ENCODE measurements around the gene CTRB2.

GRCh38 chr16:75246504-75247205 is 39.7 kb upstream of the CTRB2 start:
- TF ChIP-seq, protein P1, sequence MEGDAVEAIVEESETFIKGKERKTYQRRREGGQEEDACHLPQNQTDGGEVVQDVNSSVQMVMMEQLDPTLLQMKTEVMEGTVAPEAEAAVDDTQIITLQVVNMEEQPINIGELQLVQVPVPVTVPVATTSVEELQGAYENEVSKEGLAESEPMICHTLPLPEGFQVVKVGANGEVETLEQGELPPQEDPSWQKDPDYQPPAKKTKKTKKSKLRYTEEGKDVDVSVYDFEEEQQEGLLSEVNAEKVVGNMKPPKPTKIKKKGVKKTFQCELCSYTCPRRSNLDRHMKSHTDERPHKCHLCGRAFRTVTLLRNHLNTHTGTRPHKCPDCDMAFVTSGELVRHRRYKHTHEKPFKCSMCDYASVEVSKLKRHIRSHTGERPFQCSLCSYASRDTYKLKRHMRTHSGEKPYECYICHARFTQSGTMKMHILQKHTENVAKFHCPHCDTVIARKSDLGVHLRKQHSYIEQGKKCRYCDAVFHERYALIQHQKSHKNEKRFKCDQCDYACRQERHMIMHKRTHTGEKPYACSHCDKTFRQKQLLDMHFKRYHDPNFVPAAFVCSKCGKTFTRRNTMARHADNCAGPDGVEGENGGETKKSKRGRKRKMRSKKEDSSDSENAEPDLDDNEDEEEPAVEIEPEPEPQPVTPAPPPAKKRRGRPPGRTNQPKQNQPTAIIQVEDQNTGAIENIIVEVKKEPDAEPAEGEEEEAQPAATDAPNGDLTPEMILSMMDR (IDR thresholded peaks at IDR 0.05), result no peak
- TF ChIP-seq, protein P2, sequence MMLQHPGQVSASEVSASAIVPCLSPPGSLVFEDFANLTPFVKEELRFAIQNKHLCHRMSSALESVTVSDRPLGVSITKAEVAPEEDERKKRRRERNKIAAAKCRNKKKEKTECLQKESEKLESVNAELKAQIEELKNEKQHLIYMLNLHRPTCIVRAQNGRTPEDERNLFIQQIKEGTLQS (CRISPR knock-in tag; conservative IDR thresholded peaks at IDR 0.05), result no peak
- TF ChIP-seq SP1 (CRISPR knock-in tag; conservative IDR thresholded peaks at IDR 0.05), result no peak
- TF ChIP-seq, protein P3, sequence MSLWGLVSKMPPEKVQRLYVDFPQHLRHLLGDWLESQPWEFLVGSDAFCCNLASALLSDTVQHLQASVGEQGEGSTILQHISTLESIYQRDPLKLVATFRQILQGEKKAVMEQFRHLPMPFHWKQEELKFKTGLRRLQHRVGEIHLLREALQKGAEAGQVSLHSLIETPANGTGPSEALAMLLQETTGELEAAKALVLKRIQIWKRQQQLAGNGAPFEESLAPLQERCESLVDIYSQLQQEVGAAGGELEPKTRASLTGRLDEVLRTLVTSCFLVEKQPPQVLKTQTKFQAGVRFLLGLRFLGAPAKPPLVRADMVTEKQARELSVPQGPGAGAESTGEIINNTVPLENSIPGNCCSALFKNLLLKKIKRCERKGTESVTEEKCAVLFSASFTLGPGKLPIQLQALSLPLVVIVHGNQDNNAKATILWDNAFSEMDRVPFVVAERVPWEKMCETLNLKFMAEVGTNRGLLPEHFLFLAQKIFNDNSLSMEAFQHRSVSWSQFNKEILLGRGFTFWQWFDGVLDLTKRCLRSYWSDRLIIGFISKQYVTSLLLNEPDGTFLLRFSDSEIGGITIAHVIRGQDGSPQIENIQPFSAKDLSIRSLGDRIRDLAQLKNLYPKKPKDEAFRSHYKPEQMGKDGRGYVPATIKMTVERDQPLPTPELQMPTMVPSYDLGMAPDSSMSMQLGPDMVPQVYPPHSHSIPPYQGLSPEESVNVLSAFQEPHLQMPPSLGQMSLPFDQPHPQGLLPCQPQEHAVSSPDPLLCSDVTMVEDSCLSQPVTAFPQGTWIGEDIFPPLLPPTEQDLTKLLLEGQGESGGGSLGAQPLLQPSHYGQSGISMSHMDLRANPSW (CRISPR knock-in tag; conservative IDR thresholded peaks at IDR 0.05; ENCODE audit: low read depth), result no peak
- no peak for TF ChIP-seq USF2 (CRISPR knock-in tag; IDR thresholded peaks at IDR 0.05)
- TF ChIP-seq OVOL2 (CRISPR knock-in tag; IDR thresholded peaks at IDR 0.05; ENCODE audit: borderline replicate concordance), result no peak
- TF ChIP-seq SMAD4 (CRISPR knock-in tag; IDR thresholded peaks at IDR 0.05), result no peak

Data from WTC11 (cell line).